Amygdala (tissue), 56 donors: ENCODE measurements around the gene AVPR2.

Experiments
- DNase-seq, 56 donors: peaks; one replicate each; lab custom pipeline; 2025; lab: John Stamatoyannopoulos, UW

Gene AVPR2

GRCh38 chrX:153903991-153904957, at the start of gene AVPR2:
TSS of gene AVPR2 (plus strand) at chrX:153904673. CDS start at chrX:153905146, 473 bp downstream.
- DNase-seq = no peak

GRCh38 chrX:153854702-153855101, 49.8 kb upstream of the AVPR2 start:
- DNase-seq = no peak

- no peak for DNase-seq
Measured at GRCh38 chrX:153857348-153857903, 47.0 kb upstream of the AVPR2 start.

GRCh38 chrX:153861151-153861550, 43.3 kb upstream of the AVPR2 start:
- no peak for DNase-seq

GRCh38 chrX:153861733-153862310, 42.7 kb upstream of the AVPR2 start:
- DNase-seq = no peak

- DNase-seq = no peak
Measured at GRCh38 chrX:153862369-153863250, 41.9 kb upstream of the AVPR2 start.

- DNase-seq = no peak
Measured at GRCh38 chrX:153863251-153863991, 41.1 kb upstream of the AVPR2 start.

- DNase-seq = no peak
Measured at GRCh38 chrX:153864101-153864500, 40.4 kb upstream of the AVPR2 start.

GRCh38 chrX:153864561-153865320, 39.7 kb upstream of the AVPR2 start:
- DNase-seq = no peak

- no peak for DNase-seq
Measured at GRCh38 chrX:153865321-153865580, 39.2 kb upstream of the AVPR2 start.

GRCh38 chrX:153865685-153866084, 38.8 kb upstream of the AVPR2 start:
- DNase-seq = no peak

- no peak for DNase-seq
Measured at GRCh38 chrX:153866302-153867019, 38.0 kb upstream of the AVPR2 start.

- no peak for DNase-seq
Measured at GRCh38 chrX:153867139-153867538, 37.3 kb upstream of the AVPR2 start.

- DNase-seq = no peak
Measured at GRCh38 chrX:153867671-153868070, 36.8 kb upstream of the AVPR2 start.

- DNase-seq = no peak
Measured at GRCh38 chrX:153868576-153869472, 35.6 kb upstream of the AVPR2 start.

GRCh38 chrX:153869473-153870287, 34.8 kb upstream of the AVPR2 start:
- DNase-seq = no peak

- no peak for DNase-seq
Measured at GRCh38 chrX:153870288-153870690, 34.2 kb upstream of the AVPR2 start.
